ENCODE data around the gene DUSP16.

GRCh38 chr12:12433203-12433731 is 129.4 kb downstream of the DUSP16 start:
- TF ChIP-seq TAF1 (IDR thresholded peaks at IDR 0.05; ENCODE audit: borderline replicate concordance, low read depth, low read length) (no peak), POLR2A (IDR thresholded peaks at IDR 0.05; ENCODE audit: low read depth, low read length) (no peak), POLR2AphosphoS5 (IDR thresholded peaks at IDR 0.05; ENCODE audit: low read depth, low read length) (no peak)

Data from GM12892 (cell line).